Effector memory CD4-positive, alpha-beta T cell (primary cell): Measurements from ENCODE around the gene TRDN.

Experiments used
- DNase-seq, 3 donors: peaks; one replicate each; pipeline ENCODE4 v3.0.0-alpha.2; 2020
- H3K27ac ChIP-seq: 2 replicates; pipeline ENCODE4 v1.7.0; 2013; ENCODE audit warnings: mild to moderate bottlenecking, low read length, moderate library complexity; ENCODE audit not compliant: insufficient read depth, poor library complexity, severe bottlenecking
- H3K27me3 ChIP-seq: replicated peaks from 2 replicates; pipeline ENCODE4 v1.7.0; 2013; ENCODE audit warnings: mild to moderate bottlenecking, low read length; ENCODE audit not compliant: insufficient read depth, control insufficient read depth, poor library complexity, severe bottlenecking
- H3K36me3 ChIP-seq: 2 replicates; pipeline ENCODE4 v1.7.0; 2013; ENCODE audit warnings: mild to moderate bottlenecking, low read length, moderate library complexity; ENCODE audit not compliant: control insufficient read depth, insufficient read depth
- H3K4me1 ChIP-seq: 2 replicates; pipeline ENCODE4 v1.7.0; 2013; ENCODE audit warnings: low read length, mild to moderate bottlenecking; ENCODE audit not compliant: control insufficient read depth, insufficient read depth, poor library complexity, severe bottlenecking
- H3K4me3 ChIP-seq: 2 replicates; pipeline ENCODE4 v1.7.0; 2013; ENCODE audit warnings: low read length, low read depth, mild to moderate bottlenecking; ENCODE audit not compliant: insufficient read depth, poor library complexity, severe bottlenecking
- H3K9me3 ChIP-seq: 2 replicates; pipeline ENCODE4 v1.7.0; 2013; ENCODE audit warnings: mild to moderate bottlenecking, low read length, moderate library complexity; ENCODE audit not compliant: control insufficient read depth

TRDN gene

GRCh38 chr6:123447315-123447937 is 189.3 kb downstream of the TRDN start:
- H3K4me3 ChIP-seq = no peak overlapping the region
- H3K9me3 ChIP-seq = no peaks in the 10 kb centered on the region

GRCh38 chr6:123439371-123439770 is 197.4 kb downstream of the TRDN start:
- Histone ChIP-seq H3K36me3 (no peaks in the 10 kb centered on the region), H3K9me3 (no peaks in the 10 kb centered on the region), H3K27ac (no peak overlapping the region), H3K4me3 (no peak overlapping the region), H3K27me3 (no peaks in the 10 kb centered on the region), H3K4me1 (no peaks in the 10 kb centered on the region)
- DNase-seq = no peak

More at GRCh38 chr6:123447315-123447937, 189.3 kb downstream of the TRDN start:
- no peak for DNase-seq
- no peaks in the 10 kb centered on the region for H3K27me3 ChIP-seq
- no peaks in the 10 kb centered on the region for H3K4me1 ChIP-seq
- H3K27ac ChIP-seq = no peak overlapping the region
- H3K36me3 ChIP-seq = no peaks in the 10 kb centered on the region

- Histone ChIP-seq H3K27me3 (no peaks in the 10 kb centered on the region), H3K27ac (no peak overlapping the region), H3K4me3 (no peak overlapping the region), H3K4me1 (no peaks in the 10 kb centered on the region), H3K9me3 (no peaks in the 10 kb centered on the region), H3K36me3 (no peaks in the 10 kb centered on the region)
- DNase-seq = no peak
These were observed 202.6 kb downstream of the TRDN start for GRCh38 chr6:123434186-123434585.

- Histone ChIP-seq H3K36me3 (no peaks in the 10 kb centered on the region), H3K27me3 (no peaks in the 10 kb centered on the region)
- no peak for DNase-seq
These were observed 205.8 kb downstream of the TRDN start for GRCh38 chr6:123430970-123431369.

GRCh38 chr6:123427008-123427407 is 209.7 kb downstream of the TRDN start:
- H3K27me3 ChIP-seq = no peaks in the 10 kb centered on the region
- no peaks in the 10 kb centered on the region for H3K4me1 ChIP-seq
- no peak for DNase-seq
- no peak overlapping the region for H3K27ac ChIP-seq
- no peaks in the 10 kb centered on the region for H3K9me3 ChIP-seq
- H3K36me3 ChIP-seq = no peaks in the 10 kb centered on the region
- no peak overlapping the region for H3K4me3 ChIP-seq

More at GRCh38 chr6:123430970-123431369, 205.8 kb downstream of the TRDN start:
- Histone ChIP-seq H3K4me3 (no peak overlapping the region), H3K9me3 (no peaks in the 10 kb centered on the region), H3K27ac (no peak overlapping the region), H3K4me1 (no peaks in the 10 kb centered on the region)

GRCh38 chr6:123423130-123423529 is 213.6 kb downstream of the TRDN start:
- no peak for DNase-seq
- no peaks in the 10 kb centered on the region for H3K4me1 ChIP-seq
- no peaks in the 10 kb centered on the region for H3K27me3 ChIP-seq
- H3K36me3 ChIP-seq = no peaks in the 10 kb centered on the region
- H3K4me3 ChIP-seq = no peak overlapping the region
- H3K9me3 ChIP-seq = no peaks in the 10 kb centered on the region
- no peak overlapping the region for H3K27ac ChIP-seq

GRCh38 chr6:123420512-123420911 is 216.2 kb downstream of the TRDN start:
- no peak for DNase-seq
- Histone ChIP-seq H3K9me3 (no peaks in the 10 kb centered on the region), H3K4me3 (no peak overlapping the region), H3K36me3 (no peaks in the 10 kb centered on the region), H3K27ac (no peak overlapping the region), H3K4me1 (no peaks in the 10 kb centered on the region), H3K27me3 (no peaks in the 10 kb centered on the region)

GRCh38 chr6:123418071-123418470 is 218.7 kb downstream of the TRDN start:
- H3K4me3 ChIP-seq = no peak overlapping the region
- no peak overlapping the region for H3K27ac ChIP-seq
- no peaks in the 10 kb centered on the region for H3K36me3 ChIP-seq
- no peaks in the 10 kb centered on the region for H3K4me1 ChIP-seq
- no peak for DNase-seq
- H3K9me3 ChIP-seq = no peaks in the 10 kb centered on the region
- no peaks in the 10 kb centered on the region for H3K27me3 ChIP-seq

GRCh38 chr6:123417535-123417934 is 219.2 kb downstream of the TRDN start:
- DNase-seq = no peak
- H3K27ac ChIP-seq = no peak overlapping the region
- no peak overlapping the region for H3K4me3 ChIP-seq
- no peaks in the 10 kb centered on the region for H3K9me3 ChIP-seq
- H3K4me1 ChIP-seq = no peaks in the 10 kb centered on the region
- no peaks in the 10 kb centered on the region for H3K36me3 ChIP-seq
- H3K27me3 ChIP-seq = no peaks in the 10 kb centered on the region

GRCh38 chr6:123415844-123416468 is 220.8 kb downstream of the TRDN start:
- Histone ChIP-seq H3K4me1 (no peaks in the 10 kb centered on the region), H3K9me3 (no peaks in the 10 kb centered on the region), H3K36me3 (no peaks in the 10 kb centered on the region), H3K27me3 (no peaks in the 10 kb centered on the region), H3K27ac (no peak overlapping the region), H3K4me3 (no peak overlapping the region)
- DNase-seq = no peak
